ENCODE results near the gene ARHGEF3.

The ARHGEF3 gene

GRCh38 chr3:56684029-56684428, 117.7 kb downstream of the ARHGEF3 start:
- Histone ChIP-seq H3K4me2 (ENCODE audit: low read depth, low read length) (no peak overlapping the region), H3F3A (ENCODE audit: insufficient read depth, low read length) (0 out of 2 replicates have a peak, but pooled peaks cover 3% of the 10 kb centered on the region), H3K27ac (ENCODE audit: low read length) (no peak overlapping the region), H3K27me3 (replicated peaks; ENCODE audit: insufficient read depth, low read length) (no peaks in the 10 kb centered on the region), H3K4me1 (ENCODE audit: low read length) (peaks cover 18% of the 10 kb centered on the region), H3K36me3 (replicated peaks; ENCODE audit: insufficient read depth, low read length) (no peaks in the 10 kb centered on the region), H2AFZ (ENCODE audit: low read length) (no peak overlapping the region), H3K9ac (ENCODE audit: low read length) (no peak overlapping the region), H4K20me1 (ENCODE audit: insufficient read depth, low read length) (no peaks in the 10 kb centered on the region), H3K9me2 (replicated peaks; ENCODE audit: insufficient read depth, low read length) (no peaks in the 10 kb centered on the region), H3K4me3 (ENCODE audit: low read length) (no peak overlapping the region), H3K79me2 (ENCODE audit: low read length) (peaks cover 38% of the 10 kb centered on the region), H3K9me3 (replicated peaks; ENCODE audit: insufficient read depth, low read length) (no peaks in the 10 kb centered on the region)
- TF ChIP-seq EZH2phosphoT487 (IDR thresholded peaks at IDR 0.05; ENCODE audit: low read length) (no peak), EZH2 (optimal IDR thresholded peaks at IDR 0.05; ENCODE audit: low read depth, low read length) (no peak), CTCF (IDR thresholded peaks at IDR 0.05; ENCODE audit: low read length) (no peak)
- no peak for DNase-seq

- Histone ChIP-seq H2AFZ (ENCODE audit: low read length) (peak within 1 kb of the TSS; percentile 97), H3K79me2 (ENCODE audit: low read length) (peaks cover 43% of the 10 kb centered on the region), H3F3A (ENCODE audit: insufficient read depth, low read length) (0 out of 2 replicates have a peak, but pooled peaks cover 3% of the 10 kb centered on the region), H3K9ac (ENCODE audit: low read length) (peak within 1 kb of the TSS; percentile 94), H3K27me3 (replicated peaks; ENCODE audit: insufficient read depth, low read length) (no peaks in the 10 kb centered on the region), H3K4me2 (ENCODE audit: low read depth, low read length) (peak within 1 kb of the TSS; percentile 66), H3K4me1 (ENCODE audit: low read length) (peaks cover 18% of the 10 kb centered on the region), H3K4me3 (ENCODE audit: low read length) (peak within 1 kb of the TSS; percentile 73), H3K9me2 (replicated peaks; ENCODE audit: insufficient read depth, low read length) (no peaks in the 10 kb centered on the region), H4K20me1 (ENCODE audit: insufficient read depth, low read length) (no peaks in the 10 kb centered on the region), H3K36me3 (replicated peaks; ENCODE audit: insufficient read depth, low read length) (no peaks in the 10 kb centered on the region), H3K27ac (ENCODE audit: low read length) (peak within 1 kb of the TSS; percentile 91), H3K9me3 (replicated peaks; ENCODE audit: insufficient read depth, low read length) (no peaks in the 10 kb centered on the region)
- TF ChIP-seq EZH2 (optimal IDR thresholded peaks at IDR 0.05; ENCODE audit: low read depth, low read length) (no peak), CTCF (IDR thresholded peaks at IDR 0.05; ENCODE audit: low read length) (no peak), EZH2phosphoT487 (IDR thresholded peaks at IDR 0.05; ENCODE audit: low read length) (no peak)
- peak; percentile 92 for DNase-seq
Observed at GRCh38 chr3:56683122-56683817, 118.5 kb downstream of the ARHGEF3 start, which contains the start of gene TASOR. Gene TASOR, minus strand, starts transcription at chr3:56683265. Its CDS starts 259 bp downstream, at chr3:56683006.

GRCh38 chr3:56682462-56683121, 119.2 kb downstream of the ARHGEF3 start:
- Histone ChIP-seq H2AFZ (ENCODE audit: low read length) (peak overlapping the region; percentile 97), H3K36me3 (replicated peaks; ENCODE audit: insufficient read depth, low read length) (no peaks in the 10 kb centered on the region), H3K4me3 (ENCODE audit: low read length) (peak overlapping the region; percentile 73), H3K4me2 (ENCODE audit: low read depth, low read length) (peak overlapping the region; percentile 66), H3K4me1 (ENCODE audit: low read length) (peaks cover 18% of the 10 kb centered on the region), H3K79me2 (ENCODE audit: low read length) (peaks cover 43% of the 10 kb centered on the region), H4K20me1 (ENCODE audit: insufficient read depth, low read length) (no peaks in the 10 kb centered on the region), H3K9me3 (replicated peaks; ENCODE audit: insufficient read depth, low read length) (no peaks in the 10 kb centered on the region), H3K27ac (ENCODE audit: low read length) (peak overlapping the region; percentile 91), H3F3A (ENCODE audit: insufficient read depth, low read length) (0 out of 2 replicates have a peak, but pooled peaks cover 3% of the 10 kb centered on the region), H3K9ac (ENCODE audit: low read length) (peak overlapping the region; percentile 94), H3K9me2 (replicated peaks; ENCODE audit: insufficient read depth, low read length) (no peaks in the 10 kb centered on the region), H3K27me3 (replicated peaks; ENCODE audit: insufficient read depth, low read length) (no peaks in the 10 kb centered on the region)
- peak; percentile 57 for DNase-seq
- TF ChIP-seq EZH2 (optimal IDR thresholded peaks at IDR 0.05; ENCODE audit: low read depth, low read length) (no peak), EZH2phosphoT487 (IDR thresholded peaks at IDR 0.05; ENCODE audit: low read length) (no peak), CTCF (IDR thresholded peaks at IDR 0.05; ENCODE audit: low read length) (no peak)

Measured in MM.1S (cell line).